ENCODE results near the gene OPRD1.
"Not testable (repeated sequence)": the region's sequence is repeated elsewhere in the genome, so short reads cannot be mapped to it uniquely, and the experiment has no call there.

- TF ChIP-seq CTCF (IDR thresholded peaks at IDR 0.05; ENCODE audit: low read depth, low read length); EZH2phosphoT487 (IDR thresholded peaks at IDR 0.05; ENCODE audit: low read depth): not testable (repeated sequence)
Measured at GRCh38 chr1:28824061-28824460, 12.1 kb downstream of the OPRD1 start.
